ENCODE data around the gene FAM118A. TPM values are rescaled to one million over a fixed set of nuclear protein-coding genes. Genes with fewer than 3 reads are reported as not detected.
"Not testable (repeated sequence)": the region's sequence is repeated elsewhere in the genome, so short reads cannot be mapped to it uniquely, and the experiment has no call there.

The FAM118A gene
- total RNA-seq, 6 experiments from 2014 or later, result 8.6 to 13.2 (median 10.7) TPM

DNA sequence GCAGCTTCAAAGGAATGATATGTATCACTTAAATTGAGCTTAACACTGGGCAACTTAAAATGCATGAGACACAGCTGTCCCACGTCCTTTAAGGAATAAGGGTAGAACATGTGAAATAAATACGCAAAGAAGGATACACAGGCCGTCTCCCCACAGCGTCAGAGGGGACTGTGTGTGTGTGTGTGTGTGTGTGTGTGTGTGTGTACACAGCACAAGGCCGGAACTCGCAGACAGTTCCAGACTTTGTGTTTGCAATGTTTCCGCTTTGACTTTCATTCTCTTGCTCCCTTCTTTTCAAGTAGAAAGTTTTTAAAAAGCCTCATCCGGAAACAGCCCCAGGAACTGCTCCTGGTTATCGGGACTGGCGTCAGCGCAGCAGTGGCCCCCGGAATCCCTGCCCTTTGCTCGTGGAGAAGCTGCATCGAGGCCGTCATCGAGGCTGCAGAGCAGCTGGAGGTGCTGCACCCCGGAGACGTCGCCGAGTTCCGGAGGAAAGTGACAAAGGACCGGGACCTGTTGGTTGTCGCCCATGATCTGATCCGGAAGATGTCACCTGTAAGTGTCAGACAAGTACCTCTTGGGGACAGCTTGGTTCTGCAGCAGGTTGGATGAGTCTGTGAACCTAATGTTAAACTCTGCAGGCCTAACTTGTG lies 13.3 kb downstream of the FAM118A start:
- no peaks in the 10 kb centered on the region for H3K9me3 Mint-ChIP-seq
- TF ChIP-seq, protein P1, sequence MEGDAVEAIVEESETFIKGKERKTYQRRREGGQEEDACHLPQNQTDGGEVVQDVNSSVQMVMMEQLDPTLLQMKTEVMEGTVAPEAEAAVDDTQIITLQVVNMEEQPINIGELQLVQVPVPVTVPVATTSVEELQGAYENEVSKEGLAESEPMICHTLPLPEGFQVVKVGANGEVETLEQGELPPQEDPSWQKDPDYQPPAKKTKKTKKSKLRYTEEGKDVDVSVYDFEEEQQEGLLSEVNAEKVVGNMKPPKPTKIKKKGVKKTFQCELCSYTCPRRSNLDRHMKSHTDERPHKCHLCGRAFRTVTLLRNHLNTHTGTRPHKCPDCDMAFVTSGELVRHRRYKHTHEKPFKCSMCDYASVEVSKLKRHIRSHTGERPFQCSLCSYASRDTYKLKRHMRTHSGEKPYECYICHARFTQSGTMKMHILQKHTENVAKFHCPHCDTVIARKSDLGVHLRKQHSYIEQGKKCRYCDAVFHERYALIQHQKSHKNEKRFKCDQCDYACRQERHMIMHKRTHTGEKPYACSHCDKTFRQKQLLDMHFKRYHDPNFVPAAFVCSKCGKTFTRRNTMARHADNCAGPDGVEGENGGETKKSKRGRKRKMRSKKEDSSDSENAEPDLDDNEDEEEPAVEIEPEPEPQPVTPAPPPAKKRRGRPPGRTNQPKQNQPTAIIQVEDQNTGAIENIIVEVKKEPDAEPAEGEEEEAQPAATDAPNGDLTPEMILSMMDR (IDR thresholded peaks at IDR 0.05), result no peak
- no peak overlapping the region for H3K4me3 Mint-ChIP-seq
- DNase-seq, result no peak
- no peak overlapping the region for H3K27ac Mint-ChIP-seq
- H3K4me1 Mint-ChIP-seq (ENCODE audit: low read depth), result peaks cover 19% of the 10 kb centered on the region
- no peaks in the 10 kb centered on the region for H3K27me3 Mint-ChIP-seq (ENCODE audit: insufficient read depth)
- peaks cover 26% of the 10 kb centered on the region for H3K36me3 Mint-ChIP-seq (ENCODE audit: low read depth)

DNA sequence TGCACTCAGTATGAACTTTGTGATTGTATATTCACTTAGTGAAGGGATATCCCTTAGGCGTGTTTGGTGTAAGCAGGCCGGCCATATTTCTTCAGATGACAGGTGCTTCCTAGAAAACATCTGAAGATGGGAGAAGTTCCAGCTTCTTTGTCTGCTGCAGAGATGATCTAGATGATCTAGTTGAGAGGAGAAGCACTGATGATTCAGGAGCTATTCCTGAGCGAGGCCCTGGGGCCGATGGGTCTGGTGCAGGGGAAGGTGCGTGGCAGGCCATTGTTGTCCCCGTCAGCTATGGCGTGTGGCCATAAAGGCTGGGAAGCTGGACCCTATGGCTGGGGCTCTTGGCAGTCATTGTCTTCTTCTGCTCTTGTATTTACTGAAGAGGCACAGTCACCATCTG lies 14.0 kb downstream of the FAM118A start:
- Mint-ChIP-seq H3K36me3 (ENCODE audit: low read depth) (peaks cover 26% of the 10 kb centered on the region), H3K4me1 (ENCODE audit: low read depth) (peaks cover 12% of the 10 kb centered on the region), H3K4me3 (no peak overlapping the region), H3K27ac (peak overlapping the region; percentile 12; the same call in 1 of the 2 replicates), H3K9me3 (no peaks in the 10 kb centered on the region), H3K27me3 (ENCODE audit: insufficient read depth) (no peaks in the 10 kb centered on the region)
- TF ChIP-seq, protein P1 (IDR thresholded peaks at IDR 0.05), result no peak
- DNase-seq, result no peak

DNA sequence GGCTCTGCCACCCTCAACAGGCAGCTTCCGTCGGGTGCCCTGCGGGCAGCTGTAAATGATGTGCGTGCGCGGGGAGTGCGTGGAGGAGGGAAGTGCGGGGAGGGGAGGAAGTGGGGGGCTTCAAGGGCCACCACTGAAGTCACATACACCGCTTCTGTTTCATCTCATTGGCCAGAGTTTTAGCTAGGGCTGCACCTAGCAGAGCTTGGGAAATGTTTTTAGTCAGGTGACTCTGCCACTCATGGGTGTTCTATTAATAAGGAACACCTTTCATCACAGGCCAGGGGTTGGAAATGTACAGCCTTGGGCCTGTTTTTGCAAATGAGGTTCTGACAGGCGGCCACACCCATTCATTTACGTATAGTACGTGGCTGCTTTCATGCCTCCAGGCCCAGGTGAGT lies 14.6 kb downstream of the FAM118A start:
- Mint-ChIP-seq H3K36me3 (ENCODE audit: low read depth) (peaks cover 27% of the 10 kb centered on the region), H3K4me3 (no peak overlapping the region), H3K27me3 (ENCODE audit: insufficient read depth) (no peaks in the 10 kb centered on the region)

DNA sequence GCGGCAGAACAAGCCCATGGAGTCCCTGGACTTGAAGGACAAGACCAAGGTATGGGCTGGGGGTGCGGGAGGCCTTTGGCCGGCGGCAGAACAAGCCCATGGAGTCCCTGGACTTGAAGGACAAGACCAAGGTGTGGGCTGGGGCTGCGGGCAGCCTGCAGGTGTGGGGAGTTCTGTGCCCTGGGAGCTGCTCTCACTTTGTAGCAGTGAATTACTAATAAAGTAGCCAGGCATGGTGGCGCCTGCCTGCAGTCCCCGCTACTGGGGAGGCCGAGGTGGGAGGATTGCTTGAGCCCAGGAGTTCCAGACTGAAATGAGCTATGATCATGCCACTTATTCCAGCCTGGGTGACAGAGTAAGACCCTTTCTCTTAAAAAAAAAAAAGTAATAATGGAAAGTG lies 18.5 kb downstream of the FAM118A start:
- H3K4me3 Mint-ChIP-seq; H3K27ac Mint-ChIP-seq; H3K9me3 Mint-ChIP-seq; H3K27me3 Mint-ChIP-seq (ENCODE audit: insufficient read depth); H3K4me1 Mint-ChIP-seq (ENCODE audit: low read depth); DNase-seq: not testable (repeated sequence)
- peaks cover 24% of the 10 kb centered on the region for H3K36me3 Mint-ChIP-seq (ENCODE audit: low read depth)

More for the DNA sequence above, 14.6 kb downstream of the FAM118A start:
- no peak for DNase-seq
- Mint-ChIP-seq H3K27ac (no peak overlapping the region), H3K4me1 (ENCODE audit: low read depth) (peaks cover 6% of the 10 kb centered on the region), H3K9me3 (no peaks in the 10 kb centered on the region)
- TF ChIP-seq, protein P1 (IDR thresholded peaks at IDR 0.05), result no peak

DNA sequence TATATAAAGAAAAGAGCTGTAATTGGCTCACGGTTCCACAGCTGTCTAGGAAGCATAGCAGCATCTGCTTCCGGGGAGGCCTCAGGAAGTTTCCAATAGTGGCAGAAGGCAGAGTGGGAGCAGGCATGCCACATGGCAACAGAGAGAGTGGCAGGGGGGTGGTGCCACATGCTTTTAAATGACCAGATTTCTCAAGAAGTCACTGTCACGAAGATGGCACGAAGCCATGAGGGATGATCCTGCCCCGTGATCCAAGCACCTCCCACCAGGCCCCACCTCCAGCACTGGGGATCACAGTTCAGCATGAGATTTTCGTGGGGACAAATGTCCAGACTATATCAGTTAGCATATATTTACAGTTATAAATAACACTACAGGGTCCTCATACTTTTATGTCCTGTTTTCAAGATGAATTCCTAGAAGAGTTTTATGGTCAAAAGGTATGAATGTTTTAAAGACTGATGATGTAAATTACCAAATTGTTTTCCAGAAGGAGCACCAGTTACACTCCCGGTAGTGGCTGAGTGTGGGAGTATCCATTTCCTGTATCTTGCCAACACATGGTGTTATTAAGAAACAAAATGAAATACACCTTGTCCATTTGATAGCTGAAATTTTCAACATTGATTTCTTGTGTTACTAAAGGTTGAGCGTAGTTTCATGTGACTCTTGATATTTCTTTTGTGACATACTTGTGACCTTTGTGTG lies 19.2 kb downstream of the FAM118A start:
- Mint-ChIP-seq H3K36me3 (ENCODE audit: low read depth) (peaks cover 17% of the 10 kb centered on the region), H3K4me3 (no peak overlapping the region), H3K27ac (no peak overlapping the region), H3K9me3 (no peaks in the 10 kb centered on the region), H3K27me3 (ENCODE audit: insufficient read depth) (no peaks in the 10 kb centered on the region), H3K4me1 (ENCODE audit: low read depth) (no peaks in the 10 kb centered on the region)
- no peak for DNase-seq
- TF ChIP-seq, protein P1 (IDR thresholded peaks at IDR 0.05), result no peak

DNA sequence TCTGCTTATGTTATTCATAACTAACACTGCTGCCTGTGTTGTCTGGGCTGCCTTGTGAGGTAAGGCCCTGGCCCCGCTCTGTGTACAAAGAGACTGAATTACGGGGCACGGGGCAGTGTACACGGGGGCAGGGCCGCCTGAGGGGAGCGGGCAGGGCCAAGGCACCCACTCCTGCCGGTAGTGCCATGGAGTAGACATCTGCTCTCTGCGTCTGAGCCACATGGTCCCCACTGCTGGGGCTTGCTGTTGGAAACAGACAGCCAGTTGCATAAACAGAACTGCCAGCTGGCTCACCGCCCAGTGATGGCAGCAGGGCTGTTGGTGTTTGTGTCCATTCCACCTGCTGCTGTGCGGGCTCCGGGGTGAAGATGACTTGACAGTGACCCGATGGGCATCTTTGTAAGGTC lies 19.8 kb downstream of the FAM118A start:
- Mint-ChIP-seq H3K27ac (no peak overlapping the region), H3K27me3 (ENCODE audit: insufficient read depth) (no peaks in the 10 kb centered on the region), H3K4me3 (no peak overlapping the region), H3K9me3 (no peaks in the 10 kb centered on the region), H3K4me1 (ENCODE audit: low read depth) (no peaks in the 10 kb centered on the region), H3K36me3 (ENCODE audit: low read depth) (peaks cover 15% of the 10 kb centered on the region)
- TF ChIP-seq, protein P1 (IDR thresholded peaks at IDR 0.05), result no peak
- DNase-seq, result no peak

All from HFFc6 (cell line).